GM19452 (cell line): ENCODE results near the gene TAS2R60.
"Not testable (repeated sequence)": the region's sequence is repeated elsewhere in the genome, so short reads cannot be mapped to it uniquely, and the experiment has no call there.

Source experiments
- ATAC-seq: cut with Tn5 transposase; IDR thresholded peaks from one replicate; pipeline ENCODE4 v1.9.1; 2021; ENCODE audit not compliant: unreplicated experiment

Gene TAS2R60

DNA sequence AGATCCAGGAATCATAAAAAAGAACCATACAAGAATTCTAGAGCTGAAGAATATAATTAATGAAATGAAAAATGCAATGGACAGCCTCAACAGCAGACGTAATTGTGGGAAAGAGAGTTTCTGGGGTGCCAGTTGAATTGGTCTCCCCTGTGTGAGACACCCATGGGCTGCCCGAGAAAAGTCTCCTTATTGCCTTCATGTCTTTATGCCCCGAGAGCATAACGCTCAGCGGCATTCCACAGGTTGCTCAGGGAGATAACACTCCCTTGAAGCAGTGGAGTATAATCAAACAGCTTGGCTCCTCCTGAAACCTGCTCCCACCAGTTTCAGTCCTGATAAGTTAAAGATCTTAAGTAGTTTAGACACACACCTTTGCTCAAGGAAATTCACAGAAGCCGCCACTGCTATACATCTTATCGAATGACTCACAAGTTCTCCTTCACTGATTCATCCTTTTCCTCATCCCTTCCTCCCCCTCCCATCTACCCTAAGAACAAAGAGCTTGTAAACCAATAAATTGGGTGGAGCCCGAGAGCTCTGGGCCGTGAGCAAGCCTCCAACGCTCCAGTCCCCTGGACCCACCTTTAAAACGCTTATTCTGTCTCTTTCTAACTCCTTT lies 28.9 kb downstream of the TAS2R60 start:
- ATAC-seq = not testable (repeated sequence)

GRCh38 chr7:143477501-143478150 lies 34.4 kb downstream of the TAS2R60 start, which contains the start of gene TAS2R41:
Gene TAS2R41 (plus strand): TSS chr7:143477873. CDS start chr7:143477873, 0 bp downstream.
- no peak for ATAC-seq

GRCh38 chr7:143479055-143479766 lies 36.0 kb downstream of the TAS2R60 start:
- no peak for ATAC-seq

DNA sequence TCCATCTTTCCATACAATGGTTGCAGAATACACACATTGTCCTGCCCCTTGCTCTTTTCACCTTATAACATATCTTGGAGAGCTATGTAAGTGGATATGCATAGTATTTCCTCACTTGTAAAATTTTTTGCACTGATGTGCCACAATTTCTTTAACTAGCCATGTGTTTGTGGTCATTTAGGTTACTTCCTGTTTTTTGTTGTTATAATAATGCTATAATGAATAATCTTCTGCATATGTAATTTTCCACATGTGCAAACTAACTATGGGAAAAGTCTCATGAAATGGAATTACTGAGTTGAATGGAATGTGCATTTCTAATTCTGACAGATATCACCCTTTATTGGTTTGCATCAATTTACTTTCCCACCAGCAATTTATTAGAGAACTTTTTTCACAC lies 37.2 kb downstream of the TAS2R60 start:
- ATAC-seq = no peak

GRCh38 chr7:143484119-143484518 lies 40.9 kb downstream of the TAS2R60 start:
- ATAC-seq = no peak

GRCh38 chr7:143485094-143485493 lies 41.8 kb downstream of the TAS2R60 start:
- ATAC-seq = no peak

DNA sequence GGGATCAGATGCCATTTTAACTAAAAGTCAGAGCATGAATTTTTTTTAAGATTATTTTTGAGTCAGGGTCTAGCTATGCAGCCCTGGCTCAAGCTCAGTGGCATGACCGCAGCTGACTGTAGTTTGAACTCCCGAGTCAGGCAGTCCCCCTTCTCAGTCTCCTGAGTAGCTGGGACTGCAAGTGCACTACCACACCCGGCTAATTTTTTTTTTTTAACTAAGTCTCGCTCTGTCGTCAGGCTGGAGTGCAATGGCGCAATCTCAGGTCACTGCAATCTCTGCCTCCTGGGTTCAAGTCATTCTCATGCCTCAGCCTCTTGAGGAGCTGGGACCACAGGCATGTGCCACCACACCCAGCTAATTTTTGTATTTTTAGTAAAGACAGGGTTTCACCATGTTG lies 42.2 kb downstream of the TAS2R60 start:
- ATAC-seq = no peak

- ATAC-seq = not testable (repeated sequence)
These were observed 43.0 kb downstream of the TAS2R60 start for GRCh38 chr7:143486266-143486665.

DNA sequence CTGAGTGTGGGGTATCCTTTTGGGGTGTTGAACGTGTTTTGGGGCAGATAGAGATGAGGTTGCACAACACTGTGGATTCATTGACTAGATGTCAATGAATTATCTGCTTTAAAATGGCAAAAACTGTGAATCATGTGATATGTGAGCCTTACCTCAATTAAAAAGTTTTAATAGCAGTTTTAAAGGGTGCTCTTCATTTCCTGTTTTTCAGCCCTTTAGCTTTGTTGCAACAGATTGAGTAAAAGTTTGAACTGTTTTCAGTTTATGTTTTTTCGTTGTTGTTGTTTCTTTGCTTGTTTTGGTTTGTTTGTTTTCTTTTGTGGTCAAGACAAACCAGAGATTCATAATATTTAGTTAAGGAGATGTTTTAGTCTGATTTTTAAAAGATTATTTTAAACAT lies 43.8 kb downstream of the TAS2R60 start:
- ATAC-seq = no peak

DNA sequence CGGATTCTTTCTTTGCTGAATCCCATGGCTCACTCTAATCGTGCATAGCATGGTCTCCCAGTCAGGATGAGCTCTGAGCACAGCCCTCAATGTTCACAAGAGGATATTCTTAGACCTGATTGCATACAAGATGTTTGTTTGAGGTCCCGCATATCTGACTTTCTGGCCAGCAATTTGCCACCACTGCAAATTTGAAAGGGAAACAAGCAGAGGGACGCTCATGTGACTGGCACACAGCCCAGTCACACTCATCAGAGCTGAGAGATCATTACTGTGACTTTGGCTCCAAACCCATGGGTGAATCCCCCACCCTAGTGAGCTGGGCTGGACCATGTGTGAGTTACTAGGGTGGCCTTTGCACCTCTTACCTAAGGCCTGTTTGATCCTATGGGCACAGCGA lies 44.3 kb downstream of the TAS2R60 start:
- peak; percentile 46 for ATAC-seq

DNA sequence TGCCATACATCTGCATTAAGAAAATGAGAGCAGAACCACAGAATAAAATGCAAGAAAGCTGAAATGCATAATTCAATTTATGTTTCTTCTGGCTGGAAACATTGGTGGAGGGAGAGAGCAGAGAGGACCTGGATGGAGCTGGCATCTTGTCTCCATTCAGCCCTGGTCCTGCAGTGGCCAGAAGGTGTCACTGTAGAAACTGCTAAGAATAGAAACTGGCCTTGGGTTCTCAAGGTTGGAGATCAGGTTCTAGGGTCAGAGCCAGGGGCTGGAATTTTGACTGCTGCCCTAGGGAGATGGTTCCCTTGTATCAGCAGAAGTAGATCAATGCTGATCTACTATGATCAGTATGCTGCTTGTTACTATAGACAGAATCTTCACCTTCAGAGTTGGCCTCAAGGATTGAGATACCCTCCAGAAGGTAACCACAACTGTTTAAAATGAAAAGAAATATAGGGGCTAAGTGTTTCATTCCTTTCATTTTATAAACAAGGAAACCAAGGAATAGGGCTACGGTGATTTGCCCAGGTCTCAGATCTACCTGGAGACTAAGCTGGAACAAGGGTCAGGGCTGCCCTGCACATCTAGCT lies 47.6 kb downstream of the TAS2R60 start:
- no peak for ATAC-seq

DNA sequence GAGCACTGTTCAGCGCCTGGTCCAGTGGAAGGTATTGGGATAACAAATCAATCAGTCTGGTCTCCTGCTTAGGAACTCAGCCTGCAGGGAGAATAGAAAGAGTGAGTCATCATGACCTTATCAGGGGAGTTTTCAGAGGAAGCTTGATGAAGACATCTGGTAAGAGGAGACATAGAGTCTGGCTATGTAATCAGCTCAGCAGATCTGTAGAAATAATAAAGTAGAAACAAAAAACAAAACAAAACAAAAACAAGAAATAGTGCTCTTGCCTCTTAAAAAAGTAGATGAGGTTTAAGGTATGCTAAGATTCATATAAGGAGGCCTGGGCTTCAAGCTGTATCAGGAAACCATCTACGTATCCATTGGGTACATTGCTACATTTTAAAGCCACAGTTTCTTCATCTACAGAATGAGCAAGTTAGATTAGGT lies 48.8 kb downstream of the TAS2R60 start:
- ATAC-seq = no peak

DNA sequence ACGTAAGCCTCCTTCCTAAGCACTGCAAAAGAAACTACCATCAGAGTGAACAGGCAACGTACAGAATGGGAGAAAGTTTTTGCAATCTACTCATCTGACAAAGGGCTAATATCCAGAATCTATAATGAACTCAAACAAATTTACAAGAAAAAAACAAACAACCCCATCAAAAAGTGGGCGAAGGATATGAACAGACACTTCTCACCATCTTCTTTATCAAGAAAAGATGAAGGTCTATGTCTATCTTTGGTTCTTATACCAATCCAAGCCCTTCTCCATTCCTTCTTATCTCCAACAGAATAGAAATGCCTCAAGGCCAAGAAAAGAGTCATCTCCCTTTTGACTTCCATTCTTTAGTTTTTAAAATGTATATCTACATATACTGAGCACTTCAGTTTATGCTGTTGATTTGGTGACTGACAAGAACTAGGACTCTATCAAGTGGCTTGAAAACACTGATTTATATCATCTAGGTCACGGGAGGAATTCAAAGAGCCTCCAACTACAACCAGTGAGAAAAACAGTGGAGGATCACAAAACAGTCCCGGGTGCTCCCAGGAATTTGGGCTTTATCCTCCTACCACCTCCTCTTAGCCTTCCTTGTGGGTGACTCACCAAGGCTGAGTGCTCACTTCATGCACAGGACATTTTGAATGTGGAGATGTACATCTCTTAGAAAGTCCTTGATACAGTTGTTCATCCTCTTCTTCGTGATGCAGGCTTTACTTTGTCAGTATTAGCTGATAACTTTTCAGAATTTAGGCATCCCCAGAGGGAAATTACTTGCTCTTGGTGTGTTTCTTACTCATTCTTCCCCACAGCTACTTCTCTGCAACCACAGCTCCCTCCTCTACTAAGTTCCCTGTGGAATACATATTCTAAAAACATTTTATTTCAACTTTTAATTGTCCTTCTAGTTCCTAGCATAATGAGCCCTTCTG lies 49.8 kb downstream of the TAS2R60 start:
- no peak for ATAC-seq

- ATAC-seq = no peak
These were observed 50.5 kb downstream of the TAS2R60 start for GRCh38 chr7:143493751-143494150.
